Measurements from ENCODE around the gene PTPRG. TPM values are rescaled to one million over a fixed set of nuclear protein-coding genes. Genes with fewer than 3 reads are reported as not detected.

The PTPRG gene
- total and polyA plus RNA-seq, 2 experiments from 2014 or later: 24.4 to 131 TPM

- ATAC-seq: no peak
- TF ChIP-seq POLR2AphosphoS5 (IDR thresholded peaks at IDR 0.05; ENCODE audit: low read depth) (no peak), CTCF (conservative IDR thresholded peaks at IDR 0.05; ENCODE audit: low read depth in 2 of 2) (no peak), STAT1 (IDR thresholded peaks at IDR 0.05; ENCODE audit: unreplicated experiment) (no peak), ETS1 (IDR thresholded peaks at IDR 0.05) (no peak), CREB1 (CRISPR knock-in tag; IDR thresholded peaks at IDR 0.05; ENCODE audit: low read depth) (no peak), JUNB (IDR thresholded peaks at IDR 0.05; ENCODE audit: unreplicated experiment) (no peak), ZNF331 (CRISPR knock-in tag; IDR thresholded peaks at IDR 0.05; ENCODE audit: low read depth) (no peak), ZNF114 (CRISPR knock-in tag; IDR thresholded peaks at IDR 0.05) (no peak), EZH2 (IDR thresholded peaks at IDR 0.05; ENCODE audit: low read depth, unreplicated experiment) (no peak), ZNF462 (CRISPR knock-in tag; IDR thresholded peaks at IDR 0.05) (no peak), EZH2phosphoT487 (IDR thresholded peaks at IDR 0.05; ENCODE audit: unreplicated experiment) (no peak), REST (IDR thresholded peaks at IDR 0.05; ENCODE audit: unreplicated experiment) (no peak), NANOG (IDR thresholded peaks at IDR 0.05; ENCODE audit: borderline replicate concordance) (no peak)
- peaks cover 11% of the 10 kb centered on the region for H3K4me1 Mint-ChIP-seq
Observed at GRCh38 chr3:62178032-62178431, 616.7 kb downstream of the PTPRG start.

More at GRCh38 chr3:62178032-62178431, 616.7 kb downstream of the PTPRG start:
- no peak overlapping the region for H3K27ac Mint-ChIP-seq
- no peak overlapping the region for H3K4me3 Mint-ChIP-seq
- H3K27me3 Mint-ChIP-seq (ENCODE audit: insufficient read depth, low read depth, poor library complexity): peaks cover 10% of the 10 kb centered on the region
- no peak overlapping the region for H3K4me2 ChIP-seq
- H3K27me3 ChIP-seq (ENCODE audit: insufficient read depth): no peaks in the 10 kb centered on the region
- H3K27ac ChIP-seq (ENCODE audit: low read depth): no peak overlapping the region
- H2AFZ ChIP-seq: no peak overlapping the region
- H3K36me3 Mint-ChIP-seq (ENCODE audit: low read depth): peaks cover 10% of the 10 kb centered on the region; the same call in 2 of the 3 replicates
- no peaks in the 10 kb centered on the region for H3K36me3 ChIP-seq (ENCODE audit: insufficient read depth)
- no peak for DNase-seq (ENCODE audit: low spot score)
- H3K4me1 ChIP-seq (ENCODE audit: insufficient read depth): no peaks in the 10 kb centered on the region
- no peaks in the 10 kb centered on the region for H3F3A ChIP-seq (replicated peaks; ENCODE audit: low read depth)
- H3K4me3 ChIP-seq: no peak overlapping the region
- H3K79me2 ChIP-seq (replicated peaks; ENCODE audit: insufficient read depth): no peaks in the 10 kb centered on the region
- H3K9me3 Mint-ChIP-seq: no peaks in the 10 kb centered on the region
- 0 out of 2 replicates have a peak, but pooled peaks cover 7% of the 10 kb centered on the region for H3K9me2 ChIP-seq (ENCODE audit: insufficient read depth)
- no peaks in the 10 kb centered on the region; the same call in 1 of the 2 replicates for H4K20me1 ChIP-seq (replicated peaks; ENCODE audit: insufficient read depth)

Data from GM23338 (cell line).